OCI-LY7 (cell line): ENCODE data around the gene SH2D7. TPM values are rescaled to one million over a fixed set of nuclear protein-coding genes. Genes with fewer than 3 reads are reported as not detected.

Experiments used
- BruUV-seq: library from RNA; stranded (reverse); fragments of 400-500 nt; replicated peaks from 2 replicates; lab custom pipeline; 2021; lab: Mats Ljungman, UMichigan
- CTCF ChIA-PET: fragments of 300-600 bp; sonication (Branson Sonifier 250); formaldehyde crosslinking; loops from one replicate; lab custom pipeline; 2022; ENCODE audit warnings: antibody characterized with exemption; ENCODE audit not compliant: unreplicated experiment; lab: Charles Lee
- POLR2A ChIA-PET: fragments of 300-600 bp; sonication (Branson Sonifier 250); formaldehyde crosslinking; loops from one replicate; lab custom pipeline; 2022; ENCODE audit warnings: antibody characterized with exemption; lab: Charles Lee
- DNase-seq: peaks from one replicate; pipeline ENCODE4 v3.0.0-alpha.2; 2015; ENCODE audit warnings: low spot score
- H2AFZ ChIP-seq: fragments of 200-600 bp; sonication (generic), shearing (Covaris generic); 2 replicates; pipeline ENCODE4 v1.6.1; 2014; ENCODE audit warnings: mild to moderate bottlenecking, antibody characterized with exemption, low read length, moderate library complexity
- H3K27ac ChIP-seq: fragments of 200-600 bp; sonication (generic); 2 replicates; pipeline ENCODE4 v1.5.1; 2014; ENCODE audit warnings: mixed run types, low read depth, mild to moderate bottlenecking, moderate library complexity, low read length, inconsistent platforms; ENCODE audit not compliant: poor library complexity, severe bottlenecking
- H3K36me3 ChIP-seq: fragments of 200-600 bp; sonication (generic); 2 replicates; pipeline ENCODE4 v1.6.1; 2014; ENCODE audit warnings: mild to moderate bottlenecking, antibody characterized with exemption, low read length, moderate library complexity, mixed read lengths; ENCODE audit not compliant: insufficient read depth
- H3K4me1 ChIP-seq: fragments of 200-600 bp; sonication (generic); 2 replicates; pipeline ENCODE4 v1.5.1; 2014; ENCODE audit warnings: mild to moderate bottlenecking, low read length; ENCODE audit not compliant: insufficient read depth, poor library complexity, severe bottlenecking
- H3K4me2 ChIP-seq: fragments of 200-600 bp; sonication (generic); 2 replicates; pipeline ENCODE4 v1.6.1; 2014; ENCODE audit warnings: mild to moderate bottlenecking, low read length
- H3K4me3 ChIP-seq: fragments of 200-600 bp; sonication (generic); 2 replicates; pipeline ENCODE4 v1.5.1; 2014; ENCODE audit warnings: mild to moderate bottlenecking, low read depth, low read length; ENCODE audit not compliant: poor library complexity, severe bottlenecking
- H3K79me2 ChIP-seq: fragments of 200-600 bp; sonication (generic); 2 replicates; pipeline ENCODE4 v1.6.1; 2016; ENCODE audit warnings: low read depth, mild to moderate bottlenecking, low read length, moderate library complexity, mixed read lengths; ENCODE audit not compliant: insufficient read depth
- H3K9me2 ChIP-seq: fragments of 200-600 bp; sonication (generic); 2 replicates; pipeline ENCODE4 v1.6.1; 2016; ENCODE audit warnings: mild to moderate bottlenecking, low read length, mixed read lengths; ENCODE audit not compliant: insufficient read depth
- H3K9me3 ChIP-seq: fragments of 200-600 bp; sonication (generic); 2 replicates; pipeline ENCODE4 v1.6.1; 2014; ENCODE audit warnings: mild to moderate bottlenecking, mixed run types, low read length, mixed read lengths
- H4K20me1 ChIP-seq: fragments of 200-600 bp; sonication (generic); 2 replicates; pipeline ENCODE4 v1.6.1; 2014; ENCODE audit warnings: mild to moderate bottlenecking, antibody characterized with exemption, low read length, moderate library complexity, mixed read lengths; ENCODE audit not compliant: insufficient read depth
- CTCF ChIP-seq: fragments of 200-600 bp; sonication (generic); conservative IDR thresholded peaks from 2 replicates; pipeline ENCODE4 v1.5.1; 2014; ENCODE audit warnings: mild to moderate bottlenecking, antibody characterized with exemption, low read length, moderate library complexity, mixed read lengths
- EZH2phosphoT487 ChIP-seq: fragments of 200-600 bp; sonication (generic); IDR thresholded peaks from 2 replicates; pipeline ENCODE4 v1.6.1; 2018; ENCODE audit warnings: low read depth, borderline replicate concordance, mild to moderate bottlenecking, mixed run types, antibody characterized with exemption, low read length, moderate library complexity, mixed read lengths
- intact Hi-C: fragments of 100-400 bp; cut with micrococcal nuclease; formaldehyde crosslinking; loops from one replicate; pipeline ENCODE4 v1.10.0; 2022; ENCODE audit not compliant: unreplicated experiment
- total RNA-seq, 2 experiments: library from RNA; depleted of rRNA in 1 of 2; stranded (reverse); fragments of >200 nt in 1 of 2; shearing (Covaris generic) in 1 of 2; gene quantifications; 2 replicates each; pipeline ENCODE4 v1.2.3, GENCODE V29; 2014 to 2022

The SH2D7 gene
- total RNA-seq, 2 experiments from 2014 or later = not detected

GRCh38 chr15:78047761-78048627 lies 44.4 kb upstream of the SH2D7 start:
- DNase-seq = no peak

GRCh38 chr15:78048628-78048920 lies 43.8 kb upstream of the SH2D7 start:
- CTCF ChIA-PET = no interaction called here
- no peak overlapping the region for H3K4me2 ChIP-seq
- peaks cover 78% of the 10 kb centered on the region for H3K36me3 ChIP-seq
- peaks cover 18% of the 10 kb centered on the region; the same call in 1 of the 2 replicates for H3K79me2 ChIP-seq
- H4K20me1 ChIP-seq = no peaks in the 10 kb centered on the region
- H3K4me1 ChIP-seq = peaks cover 63% of the 10 kb centered on the region
- no peak overlapping the region for H3K4me3 ChIP-seq
- H2AFZ ChIP-seq = no peak overlapping the region
- TF ChIP-seq CTCF (no peak), EZH2phosphoT487 (no peak)
- H3K27ac ChIP-seq = no peak overlapping the region
- H3K9me2 ChIP-seq = no peaks in the 10 kb centered on the region
- POLR2A ChIA-PET = interaction anchor here (0.9 to 5.6 kb wide), 2 partner anchors 8 to 19 kb away, joined by 3 to 44 read pairs; no protein-coding TSS in a partner anchor
- intact Hi-C loops = no loop called here
- no peak for DNase-seq
- BruUV-seq = no TSS peak
- no peaks in the 10 kb centered on the region for H3K9me3 ChIP-seq

More at GRCh38 chr15:78047761-78048627, 44.4 kb upstream of the SH2D7 start:
- Histone ChIP-seq H3K79me2 (peaks cover 18% of the 10 kb centered on the region; the same call in 1 of the 2 replicates), H3K27ac (no peak overlapping the region), H3K36me3 (peaks cover 78% of the 10 kb centered on the region), H3K4me3 (no peak overlapping the region), H2AFZ (no peak overlapping the region), H3K4me1 (peaks cover 57% of the 10 kb centered on the region), H3K4me2 (0 out of 2 replicates have a peak overlapping the region, but pooled peaks have one; percentile 13), H3K9me3 (no peaks in the 10 kb centered on the region), H3K9me2 (no peaks in the 10 kb centered on the region), H4K20me1 (no peaks in the 10 kb centered on the region)
- no peak for TF ChIP-seq CTCF
- TF ChIP-seq EZH2phosphoT487 = no peak
- ChIA-PET CTCF (no interaction called here), POLR2A (interaction anchor here (0.6 to 5.6 kb wide), 3 partner anchors 9 to 1713 kb away, joined by 3 to 44 read pairs (median 5); no protein-coding TSS in a partner anchor)
- BruUV-seq = no TSS peak
- intact Hi-C loops = no loop called here
